ENCODE data around the gene LPAR2. TPM values are rescaled to one million over a fixed set of nuclear protein-coding genes. Genes with fewer than 3 reads are reported as not detected.

LPAR2 gene
- 16.2 TPM for total RNA-seq

GRCh38 chr19:19627621-19628500 is at the start of gene LPAR2:
Gene LPAR2 (minus strand): TSS chr19:19628220. CDS start chr19:19627275, 945 bp downstream.

GRCh38 chr19:19668230-19669012 is 40.4 kb upstream of the LPAR2 start, which contains the start of gene ZNF101:
Gene ZNF101 (plus strand): TSS chr19:19668839. CDS start chr19:19668964, 125 bp downstream.

GRCh38 chr19:19663256-19664120 is 35.5 kb upstream of the LPAR2 start, which contains the start of gene ATP13A1:
Gene ATP13A1 (minus strand): TSS chr19:19663676. CDS start chr19:19663666, 10 bp downstream.

DNA sequence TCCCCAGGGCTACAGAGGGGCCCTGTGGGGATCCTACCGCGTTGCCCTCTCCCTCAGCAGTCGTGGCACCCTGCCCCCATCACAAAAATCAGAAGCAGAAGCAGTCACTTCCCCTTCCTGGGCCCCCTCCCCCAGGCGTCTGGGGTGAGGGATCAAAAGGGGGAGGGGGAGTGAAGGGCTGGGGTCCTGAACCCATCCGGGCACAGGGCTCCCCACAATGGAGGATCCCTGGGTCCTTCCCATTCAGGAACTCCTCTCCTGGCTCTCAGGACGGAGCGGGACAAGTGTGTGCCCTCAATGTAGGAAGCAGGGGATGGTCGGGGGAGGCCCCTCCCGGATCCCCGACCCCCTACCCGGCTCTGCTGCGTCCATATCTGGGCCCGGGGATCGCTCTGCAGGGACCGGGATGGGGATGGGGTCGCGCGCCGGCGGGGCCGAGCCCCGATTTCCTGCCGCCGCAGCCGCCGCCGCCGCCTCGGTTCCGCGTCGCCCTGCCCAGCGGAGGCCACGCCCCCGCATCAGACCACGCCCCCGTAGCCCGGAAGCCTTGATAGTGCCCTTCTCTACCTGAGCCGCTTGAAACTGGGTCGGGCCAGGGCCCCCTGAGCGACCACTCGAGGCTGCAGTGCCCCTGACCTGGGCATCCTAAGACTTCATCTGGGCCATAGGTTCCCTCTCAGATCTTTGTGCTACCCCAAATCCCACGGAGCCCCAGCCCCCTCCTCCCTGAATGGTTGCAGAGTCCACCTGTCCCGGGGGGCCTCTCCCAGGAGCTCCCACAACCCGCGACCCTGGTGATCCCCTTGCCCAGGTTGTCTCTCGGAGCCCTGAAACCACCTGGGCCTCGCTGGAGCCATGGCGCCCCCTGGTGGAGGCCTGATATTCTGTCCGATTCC is 15.4 kb upstream of the LPAR2 start, which contains the start of gene GMIP:
TSS of gene GMIP (minus strand) at position 500 of the 896 bp plus-strand sequence. CDS start at position 372, 128 bp downstream.

DNA sequence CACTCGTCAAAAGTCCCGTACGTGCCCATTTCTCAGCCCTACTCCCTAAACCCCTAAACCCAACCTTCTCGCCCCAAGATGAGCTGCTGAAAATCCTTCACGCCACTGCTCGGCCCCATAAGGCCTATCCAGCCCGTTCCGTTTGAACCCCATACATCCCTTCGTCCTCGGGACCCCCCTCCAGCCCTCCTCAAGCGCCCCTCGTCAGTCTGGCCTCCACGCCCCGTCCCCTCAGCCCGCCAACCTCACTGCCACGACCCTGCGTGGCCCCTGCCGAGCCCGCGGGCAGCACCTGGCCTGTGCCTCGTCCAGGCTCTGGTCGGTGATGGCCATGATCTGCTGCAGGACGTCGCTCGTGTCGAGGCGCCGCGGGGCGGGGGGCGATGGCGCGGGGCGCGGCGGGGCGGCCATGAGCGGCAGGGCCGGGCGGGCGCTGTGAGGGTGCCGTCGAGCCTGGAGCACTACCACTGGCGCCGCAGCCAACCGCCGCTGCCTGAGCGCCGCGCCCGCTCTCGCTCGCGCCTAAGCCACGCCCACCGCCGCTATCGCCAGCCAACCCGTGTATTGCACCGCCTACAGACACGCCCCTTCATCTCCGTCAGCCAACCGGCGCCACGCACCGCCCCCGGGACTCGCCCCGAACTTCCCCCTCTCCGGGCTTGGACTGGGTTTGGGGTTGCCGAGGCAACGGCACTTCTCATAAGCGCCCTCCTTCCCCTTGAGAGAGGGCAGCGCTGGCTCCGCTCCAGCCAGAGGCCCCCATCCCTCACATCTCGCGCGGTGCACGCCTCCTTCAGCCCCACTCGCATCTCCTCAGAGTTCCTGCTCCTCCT is 9.6 kb downstream of the LPAR2 start, which contains the start of gene PBX4:
TSS of gene PBX4 (minus strand) at position 469 of the 833 bp plus-strand sequence. CDS start at position 411, 58 bp downstream.

Other genes with a start within 250 kb of the LPAR2 start
- gene GATAD2A, start 222.5 kb downstream of the LPAR2 start, total RNA-seq, result 36.4 TPM
- gene TSSK6, start 112.7 kb downstream of the LPAR2 start, total RNA-seq, result 3.5 TPM
- gene NDUFA13, start 112.0 kb downstream of the LPAR2 start, total RNA-seq, result 100 TPM
- gene YJEFN3, start 99.3 kb downstream of the LPAR2 start, total RNA-seq, result 2.7 TPM
- 1.1 TPM for gene CILP2, start 90.0 kb downstream of the LPAR2 start, total RNA-seq
- gene PBX4, start 9.5 kb downstream of the LPAR2 start, total RNA-seq, result 5.3 TPM
- gene GMIP, start 15.4 kb upstream of the LPAR2 start, total RNA-seq, result 12.0 TPM
- 47.4 TPM for gene ATP13A1, start 35.5 kb upstream of the LPAR2 start, total RNA-seq
- gene ZNF101, start 40.6 kb upstream of the LPAR2 start, total RNA-seq, result 9.5 TPM
- gene ZNF14, start 104.9 kb upstream of the LPAR2 start, total RNA-seq, result 14.6 TPM
- gene ZNF506, start 193.5 kb upstream of the LPAR2 start, total RNA-seq, result 59.4 TPM
- 12.7 TPM for gene ZNF253, start 237.7 kb upstream of the LPAR2 start, total RNA-seq